ENCODE data around the gene CACNA1I.

CACNA1I gene

DNA sequence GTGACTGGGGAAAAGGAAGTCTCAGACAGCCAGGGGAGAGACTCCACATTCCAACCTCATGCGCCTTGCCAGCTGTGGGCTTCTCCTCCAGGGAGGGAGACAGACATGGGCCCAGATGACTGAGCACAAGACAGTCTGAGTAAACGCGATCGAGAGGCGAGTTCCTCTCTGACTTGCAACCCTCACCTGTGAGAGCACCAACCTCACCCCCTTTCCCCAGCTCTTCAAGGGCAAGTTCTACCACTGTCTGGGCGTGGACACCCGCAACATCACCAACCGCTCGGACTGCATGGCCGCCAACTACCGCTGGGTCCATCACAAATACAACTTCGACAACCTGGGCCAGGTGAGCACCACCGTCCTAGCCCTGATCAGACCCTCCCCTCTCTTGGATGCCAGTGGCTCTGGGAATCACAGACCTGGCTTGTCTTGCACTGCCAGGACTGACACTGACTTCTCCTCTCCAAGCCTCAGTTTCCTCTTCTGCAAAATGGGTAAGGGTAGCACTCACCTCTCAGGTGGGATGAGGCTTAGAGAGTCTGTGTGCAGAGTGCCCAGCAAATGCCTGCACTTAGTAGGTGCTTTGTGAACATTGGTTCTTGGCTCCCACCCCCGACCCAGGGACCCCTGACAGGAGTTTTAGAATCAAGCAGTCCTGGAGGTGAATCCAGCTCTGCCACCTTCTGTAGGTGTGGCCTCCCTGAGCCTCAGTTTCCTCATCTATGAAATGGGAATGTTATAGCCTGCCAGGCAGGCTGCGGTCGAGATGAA is 95.3 kb downstream of the CACNA1I start:
- no peak for DNase-seq (ENCODE audit: low spot score)
- TF ChIP-seq, protein P1, sequence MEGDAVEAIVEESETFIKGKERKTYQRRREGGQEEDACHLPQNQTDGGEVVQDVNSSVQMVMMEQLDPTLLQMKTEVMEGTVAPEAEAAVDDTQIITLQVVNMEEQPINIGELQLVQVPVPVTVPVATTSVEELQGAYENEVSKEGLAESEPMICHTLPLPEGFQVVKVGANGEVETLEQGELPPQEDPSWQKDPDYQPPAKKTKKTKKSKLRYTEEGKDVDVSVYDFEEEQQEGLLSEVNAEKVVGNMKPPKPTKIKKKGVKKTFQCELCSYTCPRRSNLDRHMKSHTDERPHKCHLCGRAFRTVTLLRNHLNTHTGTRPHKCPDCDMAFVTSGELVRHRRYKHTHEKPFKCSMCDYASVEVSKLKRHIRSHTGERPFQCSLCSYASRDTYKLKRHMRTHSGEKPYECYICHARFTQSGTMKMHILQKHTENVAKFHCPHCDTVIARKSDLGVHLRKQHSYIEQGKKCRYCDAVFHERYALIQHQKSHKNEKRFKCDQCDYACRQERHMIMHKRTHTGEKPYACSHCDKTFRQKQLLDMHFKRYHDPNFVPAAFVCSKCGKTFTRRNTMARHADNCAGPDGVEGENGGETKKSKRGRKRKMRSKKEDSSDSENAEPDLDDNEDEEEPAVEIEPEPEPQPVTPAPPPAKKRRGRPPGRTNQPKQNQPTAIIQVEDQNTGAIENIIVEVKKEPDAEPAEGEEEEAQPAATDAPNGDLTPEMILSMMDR (IDR thresholded peaks at IDR 0.05; ENCODE audit: extremely low read depth, missing control alignments): no peak

DNA sequence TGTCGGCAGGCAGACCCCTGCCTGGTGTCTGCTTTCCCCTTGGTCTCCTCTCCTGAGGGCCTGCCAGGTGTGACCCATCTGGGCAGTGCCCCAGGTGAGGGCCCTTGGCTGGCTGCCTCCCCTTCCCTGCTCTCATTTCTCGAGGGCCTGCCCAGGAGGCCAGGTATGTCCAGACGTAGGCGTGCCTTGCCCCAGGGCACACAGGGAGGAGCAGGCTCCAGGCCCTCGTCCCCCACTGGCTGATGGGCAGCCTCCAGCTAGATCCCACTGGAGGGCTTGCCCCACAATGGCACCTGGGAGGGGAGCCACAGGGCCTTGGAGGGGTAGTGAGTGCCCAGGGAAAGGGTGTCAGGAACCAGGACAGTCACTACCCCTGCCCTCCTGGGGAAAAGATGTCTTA is 95.9 kb downstream of the CACNA1I start:
- TF ChIP-seq, protein P1 (IDR thresholded peaks at IDR 0.05; ENCODE audit: extremely low read depth, missing control alignments): no peak
- DNase-seq (ENCODE audit: low spot score): no peak

DNA sequence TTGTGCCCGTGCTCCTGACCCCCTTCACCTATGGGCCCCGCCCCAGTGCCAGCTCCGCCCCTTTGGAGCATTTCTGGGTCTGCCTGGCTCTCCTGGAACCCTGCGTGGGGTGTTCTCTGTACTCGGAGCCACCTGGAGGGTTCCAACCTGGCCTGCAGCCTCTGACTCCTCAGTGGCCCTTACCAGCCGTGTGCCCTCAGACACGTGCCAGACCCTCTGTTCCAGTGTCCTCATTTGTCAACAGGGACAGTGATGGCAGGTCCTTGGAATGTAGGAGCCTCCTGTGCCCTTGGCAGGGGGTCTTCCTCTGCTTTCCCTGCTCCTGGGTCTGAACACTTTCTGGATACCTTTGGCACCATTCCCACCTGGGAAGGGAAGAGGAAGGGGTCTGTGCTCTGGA is 96.4 kb downstream of the CACNA1I start:
- DNase-seq (ENCODE audit: low spot score): no peak
- TF ChIP-seq, protein P1 (IDR thresholded peaks at IDR 0.05; ENCODE audit: extremely low read depth, missing control alignments): no peak

DNA sequence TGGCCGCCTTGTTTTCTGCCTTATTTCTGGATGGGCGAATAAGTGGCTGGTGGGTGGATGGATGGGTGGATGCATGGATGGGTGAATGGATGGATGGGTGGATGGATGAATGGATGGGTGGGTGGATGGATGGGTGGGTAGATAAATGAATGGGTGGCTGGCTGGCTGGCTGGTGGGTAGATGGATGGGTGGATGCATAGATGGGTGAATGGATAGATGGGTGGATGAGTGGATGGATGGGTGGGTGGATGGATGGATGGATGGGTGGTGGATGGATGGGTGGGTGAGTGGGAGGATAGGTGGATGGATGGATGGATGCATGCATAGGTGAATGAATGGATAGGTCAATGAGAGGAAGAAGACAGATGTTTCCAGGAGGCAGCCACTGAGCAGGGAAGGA is 98.9 kb downstream of the CACNA1I start:
- TF ChIP-seq, protein P1 (IDR thresholded peaks at IDR 0.05; ENCODE audit: extremely low read depth, missing control alignments): no peak
- no peak for DNase-seq (ENCODE audit: low spot score)

DNA sequence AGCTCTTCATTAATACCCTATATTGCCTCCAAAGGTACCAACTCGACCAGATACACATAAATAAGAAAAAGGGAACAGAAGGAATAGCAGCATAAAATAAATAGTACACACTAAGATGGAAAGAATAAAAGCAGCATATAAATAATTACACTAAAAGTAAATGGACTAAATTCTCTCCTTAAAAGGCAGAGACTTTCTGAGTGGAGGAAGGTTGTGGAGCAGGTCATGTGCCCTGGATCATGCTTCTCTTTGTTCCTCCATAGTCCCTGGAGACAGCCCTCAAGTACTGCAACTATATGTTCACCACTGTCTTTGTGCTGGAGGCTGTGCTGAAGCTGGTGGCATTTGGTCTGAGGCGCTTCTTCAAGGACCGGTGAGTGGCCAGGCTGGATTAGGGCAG is 101.4 kb downstream of the CACNA1I start:
- DNase-seq (ENCODE audit: low spot score): no peak
- TF ChIP-seq, protein P1 (IDR thresholded peaks at IDR 0.05; ENCODE audit: extremely low read depth, missing control alignments): no peak

DNA sequence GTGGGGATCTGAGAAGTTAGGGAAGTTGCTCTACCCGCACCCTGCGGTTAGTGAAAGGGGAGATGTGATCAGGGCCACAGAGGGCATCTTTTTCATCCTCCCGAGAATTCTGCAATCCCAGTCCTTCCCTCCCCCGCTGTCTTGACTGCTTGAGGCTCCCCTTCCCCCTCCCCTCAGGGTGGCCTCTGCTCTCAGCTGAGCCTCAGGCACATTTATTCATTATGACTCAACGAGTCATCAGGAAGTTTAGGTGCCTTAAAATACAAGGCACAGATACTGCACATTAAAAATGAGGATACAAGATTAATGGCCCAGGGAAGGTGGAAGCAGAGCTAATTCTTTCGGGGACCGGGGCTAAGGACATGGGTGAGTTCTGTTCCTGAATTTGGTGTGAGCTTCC is 104.0 kb downstream of the CACNA1I start:
- DNase-seq (ENCODE audit: low spot score): no peak
- TF ChIP-seq, protein P1 (IDR thresholded peaks at IDR 0.05; ENCODE audit: extremely low read depth, missing control alignments): no peak

DNA sequence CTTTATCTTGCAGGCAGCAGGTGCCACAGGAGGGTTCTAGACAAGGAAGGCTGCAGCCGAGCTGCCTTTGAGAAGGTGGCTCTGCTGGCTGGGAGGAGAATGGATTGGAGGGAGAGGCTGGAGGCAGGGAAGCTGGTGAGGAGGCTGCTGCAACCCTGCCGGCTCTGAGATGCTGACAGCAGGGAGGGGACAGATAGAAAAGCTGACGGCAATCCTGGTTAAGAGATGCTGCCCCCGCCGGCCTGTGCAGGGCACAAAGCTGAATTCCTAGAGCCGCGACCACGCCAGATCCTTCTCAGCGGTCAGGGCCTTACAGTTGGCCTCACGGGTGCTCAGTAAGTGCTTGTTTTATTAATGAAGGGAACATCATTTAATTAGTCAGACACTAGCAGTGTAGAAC is 105.4 kb downstream of the CACNA1I start:
- DNase-seq (ENCODE audit: low spot score): no peak
- TF ChIP-seq, protein P1 (IDR thresholded peaks at IDR 0.05; ENCODE audit: extremely low read depth, missing control alignments): no peak

Measured in GM20000 (cell line).